Measurements from ENCODE around the gene CPXM2. TPM values are rescaled to one million over a fixed set of nuclear protein-coding genes. Genes with fewer than 3 reads are reported as not detected.

CPXM2 gene
- total RNA-seq, 2 donors from 2014 or later, result not detected

GRCh38 chr10:123896246-123896927, 4.8 kb upstream of the CPXM2 start:
- no peak for DNase-seq
- ATAC-seq (replicated peaks in 1 of 2), result no peak
- Mint-ChIP-seq H3K27ac (no peak overlapping the region), H3K4me1 (ENCODE audit: low read depth) (no peaks in the 10 kb centered on the region), H3K4me3 (no peak overlapping the region), H3K27me3 (ENCODE audit: low read depth) (peaks cover 5% of the 10 kb centered on the region), H3K36me3 (ENCODE audit: insufficient read depth in 2 of 2) (no peaks in the 10 kb centered on the region), H3K9me3 (peaks cover 0 to 2% of the 10 kb centered on the region in 2 donors)

- Mint-ChIP-seq H3K4me3 (no peak overlapping the region), H3K4me1 (ENCODE audit: low read depth) (no peaks in the 10 kb centered on the region), H3K27me3 (ENCODE audit: low read depth) (peaks cover 22% of the 10 kb centered on the region), H3K9me3 (no peaks in the 10 kb centered on the region), H3K27ac (no peak overlapping the region), H3K36me3 (ENCODE audit: insufficient read depth in 2 of 2) (no peaks in the 10 kb centered on the region)
- ATAC-seq (replicated peaks in 1 of 2) (no peak), DNase-seq (no peak)
These were observed 2.0 kb upstream of the CPXM2 start for GRCh38 chr10:123893651-123894050.

GRCh38 chr10:123890756-123891143, 857 bp downstream of the CPXM2 start:
- Mint-ChIP-seq H3K27ac (no peak overlapping the region), H3K4me1 (ENCODE audit: low read depth) (no peaks in the 10 kb centered on the region), H3K36me3 (ENCODE audit: insufficient read depth in 2 of 2) (no peaks in the 10 kb centered on the region), H3K27me3 (ENCODE audit: low read depth) (peaks cover 17% of the 10 kb centered on the region), H3K9me3 (no peaks in the 10 kb centered on the region), H3K4me3 (no peak overlapping the region)
- DNase-seq (no peak), ATAC-seq (replicated peaks in 1 of 2) (no peak)

GRCh38 chr10:123890226-123890625, 1.4 kb downstream of the CPXM2 start:
- Mint-ChIP-seq H3K36me3 (ENCODE audit: insufficient read depth in 2 of 2) (no peaks in the 10 kb centered on the region), H3K27ac (no peak overlapping the region), H3K27me3 (ENCODE audit: low read depth) (peaks cover 17% of the 10 kb centered on the region), H3K4me1 (ENCODE audit: low read depth) (no peaks in the 10 kb centered on the region), H3K4me3 (no peak overlapping the region), H3K9me3 (no peaks in the 10 kb centered on the region)
- DNase-seq (no peak), ATAC-seq (replicated peaks in 1 of 2) (no peak)

- H3K4me3 Mint-ChIP-seq, result no peak overlapping the region
- no peak overlapping the region for H3K27ac Mint-ChIP-seq
- DNase-seq (no peak), ATAC-seq (replicated peaks in 1 of 2) (no peak)
- H3K4me1 Mint-ChIP-seq (ENCODE audit: low read depth), result no peaks in the 10 kb centered on the region
- peaks cover 17% of the 10 kb centered on the region for H3K27me3 Mint-ChIP-seq (ENCODE audit: low read depth)
- no peaks in the 10 kb centered on the region for H3K36me3 Mint-ChIP-seq (ENCODE audit: insufficient read depth in 2 of 2)
- H3K9me3 Mint-ChIP-seq, result no peaks in the 10 kb centered on the region
These were observed 1.8 kb downstream of the CPXM2 start for GRCh38 chr10:123889821-123890220.

- DNase-seq (no peak), ATAC-seq (replicated peaks in 1 of 2) (no peak)
- Mint-ChIP-seq H3K36me3 (ENCODE audit: insufficient read depth in 2 of 2) (no peaks in the 10 kb centered on the region), H3K9me3 (no peaks in the 10 kb centered on the region), H3K27ac (no peak overlapping the region), H3K4me3 (no peak overlapping the region), H3K4me1 (ENCODE audit: low read depth) (no peaks in the 10 kb centered on the region), H3K27me3 (ENCODE audit: low read depth) (peaks cover 17% of the 10 kb centered on the region)
These were observed 2.9 kb downstream of the CPXM2 start for GRCh38 chr10:123888751-123889150.

GRCh38 chr10:123888256-123888655, 3.4 kb downstream of the CPXM2 start:
- Mint-ChIP-seq H3K4me1 (ENCODE audit: low read depth) (no peaks in the 10 kb centered on the region), H3K36me3 (ENCODE audit: insufficient read depth in 2 of 2) (no peaks in the 10 kb centered on the region), H3K4me3 (no peak overlapping the region), H3K9me3 (no peaks in the 10 kb centered on the region), H3K27ac (no peak overlapping the region), H3K27me3 (ENCODE audit: low read depth) (peaks cover 17% of the 10 kb centered on the region)
- DNase-seq (no peak), ATAC-seq (replicated peaks in 1 of 2) (no peak)

GRCh38 chr10:123886292-123886691, 5.3 kb downstream of the CPXM2 start:
- no peak overlapping the region for H3K4me3 Mint-ChIP-seq
- no peak overlapping the region for H3K27ac Mint-ChIP-seq
- H3K9me3 Mint-ChIP-seq, result no peaks in the 10 kb centered on the region
- no peak for ATAC-seq (replicated peaks in 1 of 2)
- DNase-seq, result no peak
- no peaks in the 10 kb centered on the region for H3K36me3 Mint-ChIP-seq (ENCODE audit: insufficient read depth in 2 of 2)
- no peaks in the 10 kb centered on the region for H3K4me1 Mint-ChIP-seq (ENCODE audit: low read depth)
- peaks cover 17% of the 10 kb centered on the region for H3K27me3 Mint-ChIP-seq (ENCODE audit: low read depth)

- Mint-ChIP-seq H3K36me3 (ENCODE audit: insufficient read depth in 2 of 2) (no peaks in the 10 kb centered on the region), H3K27ac (no peak overlapping the region), H3K9me3 (no peaks in the 10 kb centered on the region), H3K4me1 (ENCODE audit: low read depth) (no peaks in the 10 kb centered on the region), H3K4me3 (no peak overlapping the region), H3K27me3 (ENCODE audit: low read depth) (peaks cover 13% of the 10 kb centered on the region)
- DNase-seq (no peak), ATAC-seq (replicated peaks in 1 of 2) (no peak)
These were observed 6.0 kb downstream of the CPXM2 start for GRCh38 chr10:123885406-123886170.

- Mint-ChIP-seq H3K27ac (no peak overlapping the region), H3K9me3 (no peaks in the 10 kb centered on the region), H3K4me3 (no peak overlapping the region), H3K36me3 (ENCODE audit: insufficient read depth in 2 of 2) (no peaks in the 10 kb centered on the region), H3K27me3 (ENCODE audit: low read depth) (peaks cover 6% of the 10 kb centered on the region), H3K4me1 (ENCODE audit: low read depth) (no peaks in the 10 kb centered on the region)
- DNase-seq (no peak), ATAC-seq (replicated peaks in 1 of 2) (no peak)
These were observed 6.7 kb downstream of the CPXM2 start for GRCh38 chr10:123884907-123885381.

GRCh38 chr10:123884351-123884906, 7.2 kb downstream of the CPXM2 start:
- ATAC-seq (replicated peaks in 1 of 2) (no peak), DNase-seq (no peak)
- H3K36me3 Mint-ChIP-seq (ENCODE audit: insufficient read depth in 2 of 2), result no peaks in the 10 kb centered on the region
- no peak overlapping the region for H3K27ac Mint-ChIP-seq
- H3K27me3 Mint-ChIP-seq (ENCODE audit: low read depth), result peaks cover 1% of the 10 kb centered on the region
- H3K9me3 Mint-ChIP-seq, result no peaks in the 10 kb centered on the region
- no peaks in the 10 kb centered on the region for H3K4me1 Mint-ChIP-seq (ENCODE audit: low read depth)
- no peak overlapping the region for H3K4me3 Mint-ChIP-seq

GRCh38 chr10:123883673-123884320, 7.8 kb downstream of the CPXM2 start:
- Mint-ChIP-seq H3K27me3 (ENCODE audit: low read depth) (no peaks in the 10 kb centered on the region), H3K4me3 (no peak overlapping the region), H3K27ac (no peak overlapping the region), H3K4me1 (ENCODE audit: low read depth) (no peaks in the 10 kb centered on the region), H3K9me3 (no peaks in the 10 kb centered on the region), H3K36me3 (ENCODE audit: insufficient read depth in 2 of 2) (no peaks in the 10 kb centered on the region)
- DNase-seq (no peak), ATAC-seq (replicated peaks in 1 of 2) (no peak)

Data from activated T-cell treated with anti-CD3 and anti-CD28 coated beads, Interleukin-2, amount 50 U/mL, for 72 hours (primary cell).